Measurements from ENCODE around the gene SCAMP5. TPM values are rescaled to one million over a fixed set of nuclear protein-coding genes. Genes with fewer than 3 reads are reported as not detected.

The SCAMP5 gene
- total RNA-seq, 1 experiment from 2014 or later: 10.7 TPM

DNA sequence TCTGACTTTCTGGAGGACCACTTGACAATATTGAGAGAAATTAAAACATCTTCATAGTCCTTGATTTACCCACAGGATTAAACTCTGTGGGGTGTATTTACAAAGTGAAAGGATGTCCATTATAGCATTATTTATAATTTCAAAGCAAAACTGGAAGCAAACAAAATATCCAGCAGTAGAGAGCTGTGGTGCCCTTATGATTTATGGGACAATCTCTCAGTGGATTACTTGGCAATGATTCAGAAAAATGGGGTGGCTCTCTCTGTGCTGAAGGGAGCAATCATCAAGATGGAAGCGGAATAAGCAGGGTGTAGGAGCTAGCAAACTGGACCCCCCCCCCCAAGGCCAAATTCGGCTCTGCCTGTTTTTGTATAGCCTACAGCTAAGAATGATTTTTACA, 37.0 kb downstream of the SCAMP5 start:
- no peaks in the 10 kb centered on the region for H3K27me3 Mint-ChIP-seq (ENCODE audit: unreplicated experiment)
- H3K4me1 Mint-ChIP-seq (ENCODE audit: low read depth, unreplicated experiment): peaks cover 48% of the 10 kb centered on the region
- intact Hi-C loops (cut with micrococcal nuclease; ENCODE audit: unreplicated experiment): no loop called here
- H3K27ac Mint-ChIP-seq (ENCODE audit: unreplicated experiment): no peak overlapping the region
- no TSS peak for BruUV-seq (replicated peaks)
- H3K9me3 Mint-ChIP-seq (ENCODE audit: low read depth, unreplicated experiment): no peaks in the 10 kb centered on the region
- H3K36me3 Mint-ChIP-seq (ENCODE audit: insufficient read depth, unreplicated experiment): peaks cover 19% of the 10 kb centered on the region
- H3K4me3 Mint-ChIP-seq (ENCODE audit: low read depth, unreplicated experiment): no peak overlapping the region
- CTCF ChIA-PET: interaction anchor here (0.6 to 1.3 kb wide), 3 partner anchors 9 to 171 kb away, joined by 3 to 6 read pairs (median 4); partner anchors contain the start of gene PPCDC
- DNase-seq: no peak
- TF ChIP-seq CTCF (IDR thresholded peaks at IDR 0.05; ENCODE audit: unreplicated experiment): no peak

DNA sequence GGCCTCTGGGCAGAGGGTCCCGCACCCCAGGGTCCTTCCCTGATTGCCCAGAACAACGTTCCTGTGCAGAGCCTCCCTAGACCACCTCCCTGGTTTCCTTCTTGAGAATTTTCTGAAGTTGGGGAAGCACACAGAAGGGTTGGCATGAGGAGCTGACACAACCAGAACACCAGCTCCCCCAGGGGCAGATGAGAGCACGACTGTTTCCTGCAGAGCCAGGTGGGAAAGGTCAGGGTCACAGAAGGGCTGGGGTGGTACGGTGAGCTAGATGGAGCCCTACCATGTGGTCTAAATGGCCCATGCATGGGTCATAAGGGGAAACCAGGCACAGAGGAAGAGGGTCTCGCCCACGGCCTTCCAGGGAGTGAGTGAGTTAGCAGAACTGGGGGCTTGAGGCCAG, 38.4 kb downstream of the SCAMP5 start:
- no peak for DNase-seq
- intact Hi-C loops (cut with micrococcal nuclease; ENCODE audit: unreplicated experiment): no loop called here
- BruUV-seq (replicated peaks): no TSS peak
- no peak overlapping the region for H3K27ac Mint-ChIP-seq (ENCODE audit: unreplicated experiment)
- H3K9me3 Mint-ChIP-seq (ENCODE audit: low read depth, unreplicated experiment): no peaks in the 10 kb centered on the region
- no peak for TF ChIP-seq CTCF (IDR thresholded peaks at IDR 0.05; ENCODE audit: unreplicated experiment)
- CTCF ChIA-PET: interaction anchor here (0.6 to 1.0 kb wide), 4 partner anchors 9 to 273 kb away, joined by 3 to 4 read pairs (median 3); partner anchors contain the start of gene C15orf39
- no peak overlapping the region for H3K4me3 Mint-ChIP-seq (ENCODE audit: low read depth, unreplicated experiment)
- H3K36me3 Mint-ChIP-seq (ENCODE audit: insufficient read depth, unreplicated experiment): peaks cover 19% of the 10 kb centered on the region
- peaks cover 62% of the 10 kb centered on the region for H3K4me1 Mint-ChIP-seq (ENCODE audit: low read depth, unreplicated experiment)
- no peaks in the 10 kb centered on the region for H3K27me3 Mint-ChIP-seq (ENCODE audit: unreplicated experiment)

DNA sequence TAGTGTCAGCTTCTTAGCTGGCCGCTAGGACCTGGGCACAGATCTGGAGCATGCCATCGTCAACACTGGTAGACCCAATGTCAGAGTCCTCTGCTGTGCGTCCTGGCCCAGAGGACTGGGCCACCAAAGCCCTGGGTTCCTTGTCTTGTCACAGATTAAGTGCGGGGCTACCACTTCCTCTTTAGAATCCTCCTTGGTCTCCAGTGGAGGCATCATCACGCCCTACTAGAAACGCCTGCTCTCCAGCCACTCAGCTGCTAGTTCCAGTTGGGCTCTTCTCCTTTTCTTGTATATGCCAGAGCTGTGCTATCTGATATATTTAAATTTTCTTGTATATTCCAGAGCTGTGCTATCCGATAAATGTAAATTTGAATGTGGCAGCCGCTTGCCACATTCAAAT, 39.3 kb downstream of the SCAMP5 start:
- no TSS peak for BruUV-seq (replicated peaks)
- no peak for DNase-seq
- TF ChIP-seq CTCF (IDR thresholded peaks at IDR 0.05; ENCODE audit: unreplicated experiment): no peak
- Mint-ChIP-seq H3K27me3 (ENCODE audit: unreplicated experiment) (no peaks in the 10 kb centered on the region), H3K4me1 (ENCODE audit: low read depth, unreplicated experiment) (peaks cover 63% of the 10 kb centered on the region), H3K27ac (ENCODE audit: unreplicated experiment) (no peak overlapping the region), H3K4me3 (ENCODE audit: low read depth, unreplicated experiment) (no peak overlapping the region), H3K36me3 (ENCODE audit: insufficient read depth, unreplicated experiment) (peaks cover 19% of the 10 kb centered on the region), H3K9me3 (ENCODE audit: low read depth, unreplicated experiment) (no peaks in the 10 kb centered on the region)
- CTCF ChIA-PET: interaction anchor here (1.0 to 1.1 kb wide), 2 partner anchors 9 to 167 kb away, joined by 3 read pairs; partner anchors contain the start of gene C15orf39
- intact Hi-C loops (cut with micrococcal nuclease; ENCODE audit: unreplicated experiment): no loop called here

DNA sequence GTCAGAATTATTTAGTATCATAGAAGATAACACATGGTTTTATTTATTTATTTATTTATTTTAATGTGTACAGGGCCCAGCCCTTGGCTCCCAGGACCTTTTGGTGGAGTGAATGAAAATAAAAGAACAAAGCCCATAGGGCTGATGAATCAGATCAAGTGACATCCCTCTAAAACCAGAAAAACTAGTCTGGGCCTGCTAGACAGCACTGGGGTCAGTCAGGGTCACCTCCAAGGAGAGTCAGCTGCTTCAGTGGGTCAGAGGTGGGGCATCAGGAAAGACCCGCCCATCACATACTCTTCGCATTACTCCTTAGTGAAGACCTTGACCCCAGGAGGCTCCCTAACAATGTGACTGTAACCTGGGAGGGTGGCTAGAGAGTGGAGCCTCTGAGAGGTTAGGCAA, 40.9 kb downstream of the SCAMP5 start:
- peak; percentile 80 for DNase-seq
- no peak for TF ChIP-seq CTCF (IDR thresholded peaks at IDR 0.05; ENCODE audit: unreplicated experiment)
- Mint-ChIP-seq H3K4me3 (ENCODE audit: low read depth, unreplicated experiment) (no peak overlapping the region), H3K27ac (ENCODE audit: unreplicated experiment) (peak overlapping the region; percentile 21), H3K36me3 (ENCODE audit: insufficient read depth, unreplicated experiment) (peaks cover 19% of the 10 kb centered on the region), H3K4me1 (ENCODE audit: low read depth, unreplicated experiment) (peaks cover 60% of the 10 kb centered on the region), H3K27me3 (ENCODE audit: unreplicated experiment) (no peaks in the 10 kb centered on the region), H3K9me3 (ENCODE audit: low read depth, unreplicated experiment) (no peaks in the 10 kb centered on the region)
- intact Hi-C loops (cut with micrococcal nuclease; ENCODE audit: unreplicated experiment): no loop called here
- no TSS peak for BruUV-seq (replicated peaks)
- CTCF ChIA-PET: interaction anchor here (0.6 to 1.9 kb wide), 6 partner anchors 11 to 483 kb away, joined by 3 to 8 read pairs (median 4); partner anchors contain the start of gene C15orf39
